ENCODE measurements around the gene ADAT2.

The ADAT2 gene

DNA sequence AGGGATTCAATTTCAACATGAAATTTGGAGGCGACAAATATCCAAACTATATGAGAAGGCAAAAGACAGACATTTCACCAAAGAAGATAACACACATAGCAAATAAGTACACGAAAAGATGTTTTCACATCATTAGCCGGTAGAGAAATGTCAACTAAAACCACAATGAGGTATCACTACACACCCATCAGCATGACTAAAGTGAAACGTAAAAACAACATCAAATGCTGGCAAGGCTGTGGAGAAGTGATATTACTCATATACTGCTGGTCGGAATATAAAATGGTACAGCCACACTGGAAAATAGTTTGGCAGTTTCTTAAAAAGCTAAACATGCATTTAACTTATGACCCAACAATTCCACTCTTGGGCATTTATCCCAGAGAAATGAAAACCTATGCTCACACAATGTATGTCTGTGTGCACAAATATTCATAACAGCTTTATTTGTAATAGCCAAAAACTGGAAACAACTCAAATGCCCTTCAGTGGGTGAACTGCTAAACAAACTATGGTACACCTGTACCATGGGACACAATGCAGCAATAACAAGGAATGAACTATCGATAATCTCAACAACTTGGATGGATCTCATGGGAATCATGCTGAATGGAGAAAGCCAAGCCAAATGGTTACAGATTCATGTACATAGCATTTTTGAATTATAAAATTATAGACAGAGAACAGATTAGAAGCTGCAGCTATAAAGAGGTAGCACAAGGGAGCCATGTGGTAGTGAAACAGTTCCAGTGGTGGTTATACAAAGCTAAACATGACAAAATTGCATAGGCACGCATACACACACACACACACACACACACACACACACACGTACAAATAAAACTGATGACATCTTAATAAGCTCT is 8.6 kb downstream of the ADAT2 start:
- peak; percentile 67 for DNase-seq (ENCODE audit: low read depth)

- no peak for DNase-seq (ENCODE audit: low read depth)
Measured at GRCh38 chr6:143441010-143441409, 9.5 kb downstream of the ADAT2 start.

- no peak for DNase-seq (ENCODE audit: low read depth)
Measured at GRCh38 chr6:143432588-143432987, 17.9 kb downstream of the ADAT2 start.

DNA sequence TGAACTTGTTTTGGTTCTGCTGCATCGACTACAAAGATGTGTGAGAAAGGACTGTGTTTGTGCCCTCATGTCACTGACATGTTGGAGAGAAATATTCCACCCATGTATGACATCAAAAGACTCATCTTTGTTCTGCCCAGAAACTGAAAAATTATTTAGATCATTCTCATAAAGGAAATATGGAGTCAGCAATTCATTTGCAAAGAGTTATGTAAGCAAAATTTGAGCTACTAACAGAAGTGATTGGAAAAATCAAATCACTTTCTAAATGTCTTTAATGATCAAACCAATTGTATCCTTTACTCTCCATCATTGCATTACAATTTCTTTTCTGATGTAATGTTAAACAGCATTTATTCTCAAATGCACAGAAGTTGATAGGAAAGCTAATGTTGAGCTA is 19.3 kb downstream of the ADAT2 start:
- no peak for DNase-seq (ENCODE audit: low read depth)

GRCh38 chr6:143429970-143430369 is 20.5 kb downstream of the ADAT2 start:
- DNase-seq (ENCODE audit: low read depth): no peak

GRCh38 chr6:143427109-143427817 is 23.2 kb downstream of the ADAT2 start:
- peak; percentile 62 for DNase-seq (ENCODE audit: low read depth)

DNA sequence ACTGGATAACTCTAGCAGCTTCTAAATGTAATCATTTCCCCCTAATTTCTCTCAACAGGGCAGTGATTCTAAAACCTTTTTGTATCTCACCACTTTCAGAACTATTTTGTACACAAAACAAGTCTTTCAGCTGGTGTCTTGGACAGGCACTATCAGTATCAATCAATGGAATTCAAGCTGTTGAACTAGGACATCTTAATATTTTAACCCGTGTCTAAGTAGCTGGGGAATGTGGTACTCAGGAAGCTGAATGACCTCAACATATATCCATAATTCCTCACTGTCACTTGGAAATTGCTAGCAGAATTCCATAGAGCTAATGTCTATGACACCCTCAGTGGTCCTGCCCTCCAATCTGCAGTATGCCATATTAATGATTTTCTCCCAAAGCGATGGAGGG is 24.5 kb downstream of the ADAT2 start:
- no peak for DNase-seq (ENCODE audit: low read depth)

- no peak for DNase-seq (ENCODE audit: low read depth)
Measured at GRCh38 chr6:143419526-143419925, 31.0 kb downstream of the ADAT2 start.

DNA sequence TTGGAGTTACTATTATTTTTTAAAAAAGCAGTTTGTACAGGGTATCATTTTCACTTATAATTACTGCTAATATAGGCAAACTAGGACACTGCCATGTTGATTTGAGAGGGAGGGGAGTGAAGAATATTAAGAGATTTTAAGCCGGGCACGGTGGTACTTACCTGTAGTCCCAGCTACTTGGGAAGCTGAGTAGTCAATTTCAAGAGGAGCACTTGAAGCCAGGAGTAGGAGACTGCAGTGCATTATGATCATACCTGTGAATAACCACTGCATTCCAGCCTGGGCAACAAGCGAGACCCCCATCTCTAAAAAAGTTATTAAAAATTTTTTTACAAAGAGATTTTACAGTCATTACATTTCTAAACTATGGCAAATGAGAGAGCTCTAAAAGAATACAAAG is 35.7 kb downstream of the ADAT2 start:
- no peak for DNase-seq (ENCODE audit: low read depth)

DNA sequence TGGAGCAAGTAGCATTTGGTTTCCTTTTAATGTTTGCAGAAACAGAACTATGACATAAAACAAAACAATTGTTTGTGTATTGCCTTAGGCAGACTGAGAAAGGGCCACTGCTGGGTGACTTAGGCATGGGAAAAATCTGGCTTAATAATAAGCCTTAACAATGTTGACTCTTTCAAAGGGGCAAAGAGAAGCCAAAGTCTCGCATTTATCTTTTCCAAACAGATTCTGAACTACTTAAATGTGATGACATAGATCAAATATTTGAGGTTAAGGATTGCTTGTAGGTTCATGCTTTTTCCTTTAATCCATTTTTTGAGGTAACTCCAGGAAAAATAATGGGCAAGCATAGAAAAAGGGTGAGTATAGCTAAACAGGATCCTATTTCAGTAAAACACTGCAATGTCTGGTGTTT is 39.6 kb downstream of the ADAT2 start:
- no peak for DNase-seq (ENCODE audit: low read depth)

GRCh38 chr6:143408787-143409162 is 41.7 kb downstream of the ADAT2 start:
- DNase-seq (ENCODE audit: low read depth): no peak

DNA sequence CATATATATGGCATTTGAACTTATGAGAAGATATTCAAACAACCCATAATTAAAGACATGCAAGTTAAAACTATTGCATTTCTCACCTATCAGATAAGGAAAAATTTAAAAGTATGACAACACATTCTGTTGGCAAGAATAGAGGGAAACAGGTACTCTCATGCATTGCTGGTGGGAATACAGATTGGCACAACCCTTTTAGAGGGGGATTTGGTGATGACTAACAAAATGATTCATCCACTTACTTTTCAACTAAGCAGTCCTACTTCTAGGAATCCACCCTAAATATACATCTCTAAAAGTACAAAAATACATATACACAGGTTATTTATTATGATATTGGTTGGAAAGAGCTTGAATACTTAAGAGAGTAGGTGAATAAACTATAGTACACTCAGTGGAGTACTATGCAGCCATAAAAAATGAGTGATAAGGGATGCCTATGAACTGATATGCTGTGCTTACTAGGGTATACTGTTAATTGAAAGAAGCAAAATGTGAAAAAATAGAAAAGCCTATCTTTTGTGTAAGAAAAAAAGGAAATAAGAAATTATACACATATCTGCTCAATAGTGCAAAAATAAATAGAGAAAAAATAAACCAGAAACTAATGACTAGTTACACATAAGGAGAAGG is 42.2 kb downstream of the ADAT2 start:
- no peak for DNase-seq (ENCODE audit: low read depth)

DNA sequence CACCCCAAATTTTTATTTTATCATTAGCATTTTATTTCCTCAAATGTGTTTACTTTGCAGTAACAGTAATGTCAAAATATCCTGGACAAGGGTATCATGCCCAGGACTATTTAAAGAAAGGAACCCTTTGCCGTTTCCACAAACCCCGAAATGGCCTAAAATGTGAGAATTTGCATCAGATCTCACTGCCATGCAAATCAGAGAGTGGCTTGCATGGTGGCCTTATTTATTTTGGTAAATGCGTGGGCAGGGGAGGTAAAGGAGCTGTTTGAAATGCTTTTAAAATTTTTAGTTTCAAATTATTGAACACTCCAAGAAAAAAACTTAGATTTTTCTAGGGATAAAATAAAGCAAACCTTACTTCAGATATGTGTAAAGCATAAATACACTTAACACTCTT is 43.8 kb downstream of the ADAT2 start:
- no peak for DNase-seq (ENCODE audit: low read depth)

GRCh38 chr6:143405373-143406154 is 44.9 kb downstream of the ADAT2 start:
- no peak for DNase-seq (ENCODE audit: low read depth)

DNA sequence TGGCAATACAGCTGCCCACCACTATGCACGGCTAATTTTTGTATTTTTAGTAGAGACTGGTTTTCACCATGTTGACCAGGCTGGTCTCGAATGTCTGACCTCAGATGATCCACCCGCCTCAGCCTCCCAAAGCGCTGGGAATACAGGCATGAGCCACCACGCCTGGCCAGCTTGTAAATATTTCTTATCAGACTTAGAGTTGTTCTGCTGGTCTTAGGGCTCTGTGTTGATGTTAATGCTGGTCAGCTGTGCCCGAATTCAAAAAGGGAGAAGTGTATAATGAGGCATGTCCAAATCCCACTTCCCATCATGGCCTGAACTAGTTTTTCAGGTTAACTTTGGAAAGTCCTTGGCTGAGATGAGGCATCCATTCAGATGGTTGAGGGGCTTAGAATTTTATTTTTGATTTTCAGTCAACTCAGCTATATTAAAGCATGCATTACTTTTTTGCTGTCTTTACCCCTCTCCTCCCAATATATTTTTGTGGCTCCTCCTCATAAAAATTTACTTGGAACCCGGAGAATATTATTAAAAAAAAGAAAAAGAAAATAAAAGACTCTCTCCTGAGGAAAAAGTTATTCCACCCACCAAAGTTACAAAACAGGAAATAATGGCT is 47.7 kb downstream of the ADAT2 start:
- no peak for DNase-seq (ENCODE audit: low read depth)

DNA sequence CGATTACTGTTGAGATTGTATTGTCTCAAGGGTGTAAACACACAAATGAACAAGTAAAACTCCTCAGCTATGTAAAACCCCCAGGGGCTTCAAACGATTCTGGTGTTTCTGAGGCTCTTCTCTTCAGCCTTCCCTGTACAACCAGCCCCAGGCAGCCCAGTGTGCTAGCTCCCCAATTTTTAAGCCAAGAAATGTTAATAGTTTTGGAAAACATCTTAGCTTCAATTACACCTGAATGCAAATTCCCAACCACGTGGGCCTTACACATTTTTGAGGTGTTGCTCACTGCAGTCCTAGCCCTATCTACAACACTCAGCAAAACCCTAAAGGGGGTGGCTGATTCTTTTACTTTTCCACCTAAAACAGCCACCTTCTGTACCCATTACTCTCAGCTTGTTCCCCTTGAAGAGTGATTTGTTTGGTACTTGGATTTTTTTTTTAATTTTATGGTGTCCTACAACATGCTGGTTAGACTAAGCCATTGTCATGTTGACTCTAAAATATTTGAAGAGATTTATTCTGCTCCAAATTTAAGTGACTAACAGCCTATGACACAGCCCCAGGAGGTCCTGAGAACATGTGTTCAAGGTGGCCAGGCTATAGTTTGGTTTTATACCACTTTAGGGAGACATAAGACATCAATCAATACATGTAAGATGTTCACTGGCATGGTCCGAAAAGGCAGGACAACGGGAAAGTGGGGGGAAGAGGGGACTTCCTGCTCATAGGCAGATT is 48.7 kb downstream of the ADAT2 start:
- no peak for DNase-seq (ENCODE audit: low read depth)

DNA sequence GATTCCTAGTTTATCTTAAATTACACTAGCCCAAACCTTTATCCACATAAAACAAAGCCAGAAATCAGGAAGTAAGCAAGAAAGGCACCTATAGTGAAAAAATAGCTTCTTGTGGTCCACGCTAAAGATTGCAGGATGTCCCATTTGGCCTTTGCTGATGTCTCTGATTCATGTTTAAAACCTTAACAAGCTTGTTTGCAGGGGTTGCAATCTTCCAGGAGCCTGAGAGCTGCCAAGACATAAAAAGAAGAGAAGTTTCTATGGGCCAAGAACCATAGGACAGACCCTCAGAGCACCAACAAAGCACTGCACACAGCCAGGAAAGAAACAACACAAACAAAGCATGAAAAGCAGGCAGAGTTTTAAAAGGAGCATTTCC is 49.4 kb downstream of the ADAT2 start:
- no peak for DNase-seq (ENCODE audit: low read depth)

DNA sequence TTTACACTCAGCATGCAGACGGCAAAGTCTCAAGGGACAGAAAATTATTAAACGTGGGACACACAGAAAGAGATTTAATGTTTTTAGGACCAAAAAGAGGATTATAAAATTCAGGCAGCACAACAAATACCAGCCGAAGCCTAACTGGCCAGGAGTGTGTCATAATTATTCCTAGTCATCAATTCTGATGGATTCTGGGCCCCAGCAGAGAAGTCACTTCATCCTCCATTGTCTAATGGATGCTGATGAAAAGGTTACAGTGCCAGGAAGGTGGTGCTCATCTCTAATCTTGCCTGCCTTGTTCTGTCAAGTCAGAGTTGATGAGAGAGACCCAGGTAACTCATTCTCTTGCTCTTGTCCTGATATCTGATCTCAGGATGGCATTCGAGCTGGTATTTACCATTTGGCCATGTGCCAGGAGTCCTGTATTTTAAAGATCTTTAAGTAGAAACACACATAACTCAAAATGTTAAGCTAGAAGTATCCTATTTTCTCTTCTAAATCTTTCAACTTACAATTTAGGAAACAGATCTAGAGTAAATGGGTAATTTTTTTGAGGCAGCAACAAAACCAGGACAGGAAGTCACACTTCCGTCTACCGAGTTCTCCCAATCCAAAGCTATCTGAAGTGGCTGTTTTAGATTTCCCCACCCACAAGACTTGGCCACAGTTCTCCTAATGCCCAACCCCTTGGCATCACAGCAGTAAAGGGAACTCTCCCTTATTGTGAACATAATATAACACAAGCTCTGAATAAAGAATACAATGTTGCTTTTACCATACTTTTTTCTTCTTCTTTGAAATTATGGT is 50.0 kb downstream of the ADAT2 start:
- no peak for DNase-seq (ENCODE audit: low read depth)

DNA sequence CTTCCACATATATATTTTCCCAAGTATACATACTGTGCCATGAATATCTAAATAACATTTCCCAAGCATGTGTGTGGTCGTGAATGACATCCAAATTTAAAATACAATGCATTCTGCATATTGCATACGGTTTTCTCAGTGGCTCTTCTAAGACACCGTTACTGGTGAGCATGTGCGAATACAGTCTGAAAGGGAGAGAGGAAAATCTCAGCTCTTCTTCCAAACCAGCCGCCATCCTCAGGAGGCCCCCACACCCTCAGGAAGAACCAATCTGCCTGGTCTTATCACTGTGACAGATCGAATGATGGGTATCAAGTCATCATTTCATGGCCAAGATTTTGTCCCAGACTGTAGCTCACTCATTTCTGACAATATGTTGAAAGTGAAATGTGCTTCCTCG is 50.7 kb downstream of the ADAT2 start:
- DNase-seq (ENCODE audit: low read depth): no peak

- no peak for DNase-seq (ENCODE audit: low read depth)
Measured at GRCh38 chr6:143399176-143399575, 51.3 kb downstream of the ADAT2 start.

Measured in stromal cell of bone marrow (primary cell).